HepG2 (cell line): ENCODE results near the gene TM2D3. TPM values are rescaled to one million over a fixed set of nuclear protein-coding genes. Genes with fewer than 3 reads are reported as not detected.

Experiments
- AGO1 ChIP-seq: fragments of 200-400 bp; formaldehyde crosslinking; IDR thresholded peaks from 2 replicates; pipeline ENCODE4 v1.6.1; 2017; ENCODE audit warnings: mild to moderate bottlenecking, low read depth, low read length, moderate library complexity; ENCODE audit not compliant: poor library complexity, severe bottlenecking
- CHCHD3 ChIP-seq: sonication (generic); formaldehyde crosslinking; IDR thresholded peaks from 2 replicates; pipeline ENCODE4 v1.8.0; 2022; ENCODE audit warnings: mild to moderate bottlenecking, missing genetic modification reagents, moderate library complexity
- ETV5 ChIP-seq: IDR thresholded peaks from 2 replicates; pipeline ENCODE4 v1.6.1; 2018; ENCODE audit warnings: missing biosample characterization, missing genetic modification reagents, inconsistent platforms, borderline replicate concordance
- JDP2 ChIP-seq: sonication (generic); formaldehyde crosslinking; IDR thresholded peaks from 2 replicates; pipeline ENCODE4 v1.8.1; 2022; ENCODE audit warnings: missing genetic modification reagents, borderline replicate concordance
- KDM3A ChIP-seq: IDR thresholded peaks from 2 replicates; pipeline ENCODE4 v1.6.1; 2018; ENCODE audit warnings: low read depth, missing compliant biosample characterization
- LCORL ChIP-seq, 2 experiments: fragments of 450-650 bp in 1 of 2; sonication (generic) in 1 of 2; formaldehyde crosslinking in 1 of 2; IDR thresholded peaks; 2 replicates each; pipeline versions ENCODE4 v1.5.0 to v1.6.1; 2017 to 2020; ENCODE audit warnings: antibody characterized with exemption in 1 of 2, missing genetic modification reagents in 1 of 2
- MYC ChIP-seq: sonication (generic); formaldehyde crosslinking; IDR thresholded peaks from 2 replicates; pipeline ENCODE4 v1.9.0; 2021; ENCODE audit warnings: missing genetic modification reagents, borderline replicate concordance
- NR3C1 ChIP-seq: sonication (generic); formaldehyde crosslinking; IDR thresholded peaks from 2 replicates; pipeline ENCODE4 v1.4.0; 2020; ENCODE audit warnings: missing genetic modification reagents
- PHB2 ChIP-seq: fragments of 450-650 bp; IDR thresholded peaks from 2 replicates; pipeline ENCODE4 v1.6.1; 2018; ENCODE audit not compliant: partially characterized antibody
- REXO4 ChIP-seq: sonication (generic); formaldehyde crosslinking; IDR thresholded peaks from 2 replicates; pipeline ENCODE4 v1.8.0; 2022; ENCODE audit warnings: missing genetic modification reagents, mild to moderate bottlenecking, borderline replicate concordance
- SCMH1 ChIP-seq: sonication (generic); formaldehyde crosslinking; IDR thresholded peaks from 2 replicates; pipeline ENCODE4 v1.9.0; 2021; ENCODE audit warnings: missing genetic modification reagents, mild to moderate bottlenecking, borderline replicate concordance
- SRF ChIP-seq: IDR thresholded peaks from 2 replicates; pipeline ENCODE4 v1.6.1; 2011; ENCODE audit warnings: mild to moderate bottlenecking, low read depth, low read length, moderate library complexity
- ZBTB1 ChIP-seq: sonication (generic); formaldehyde crosslinking; IDR thresholded peaks from 2 replicates; pipeline ENCODE4 v1.4.0; 2020; ENCODE audit warnings: missing genetic modification reagents, borderline replicate concordance
- ZBTB42 ChIP-seq: sonication (generic); formaldehyde crosslinking; IDR thresholded peaks from 2 replicates; pipeline ENCODE4 v1.5.0; 2020; ENCODE audit warnings: mild to moderate bottlenecking, missing genetic modification reagents
- ZNF17 ChIP-seq: sonication (generic); formaldehyde crosslinking; IDR thresholded peaks from 2 replicates; pipeline ENCODE4 v1.5.0; 2020; ENCODE audit warnings: mild to moderate bottlenecking, missing genetic modification reagents
- ZNF432 ChIP-seq: sonication (generic); formaldehyde crosslinking; IDR thresholded peaks from 2 replicates; pipeline ENCODE4 v1.5.0; 2020; ENCODE audit warnings: missing genetic modification reagents, mild to moderate bottlenecking, borderline replicate concordance
- ZNF510 ChIP-seq: sonication (generic); formaldehyde crosslinking; IDR thresholded peaks from 2 replicates; pipeline ENCODE4 v1.4.0; 2020; ENCODE audit warnings: low read depth, mild to moderate bottlenecking, missing genetic modification reagents
- ZNF562 ChIP-seq: sonication (generic); formaldehyde crosslinking; IDR thresholded peaks from 2 replicates; pipeline ENCODE4 v1.8.0; 2022; ENCODE audit warnings: missing genetic modification reagents, borderline replicate concordance
- ZZZ3 ChIP-seq: sonication (generic); formaldehyde crosslinking; IDR thresholded peaks from 2 replicates; pipeline ENCODE4 v1.4.0; 2020; ENCODE audit warnings: missing genetic modification reagents, mild to moderate bottlenecking, borderline replicate concordance
- polyA plus RNA-seq, 8 experiments: library from polyadenylated mRNA; depleted of rRNA in 3 of 8; stranded (reverse) in 7 of 8; unstranded in 1 of 8; fragments of >200 nt; fragmentation: Illumina TruSeq in 4 of 8; extraction: Trizol in 4 of 8; gene quantifications; 2 replicates each; pipeline versions ENCODE4 v1.2.1 to v1.2.3, GENCODE V29; 2011 to 2016; ENCODE audit warnings: low read depth in 4 of 8, missing spikeins in 1 of 8, mixed read lengths in 1 of 8; ENCODE audit not compliant: insufficient read depth in 1 of 8
- total RNA-seq, 5 experiments: library from RNA; depleted of rRNA; stranded (reverse); fragments of >200 nt; fragmentation: Illumina TruSeq; extraction: Trizol; gene quantifications; 2 replicates each; pipeline ENCODE4 v1.2.3, GENCODE V29; 2016; ENCODE audit warnings: low read depth in 1 of 5
- TF ChIP-seq, protein P1 (sequence below): fragments of 450-650 bp; IDR thresholded peaks from 2 replicates; pipeline ENCODE4 v1.6.1; 2016
- TF ChIP-seq, protein P2 (sequence below): sonication (generic); formaldehyde crosslinking; IDR thresholded peaks from 2 replicates; pipeline ENCODE4 v1.4.0; 2020; ENCODE audit warnings: mild to moderate bottlenecking, missing genetic modification reagents
- TF ChIP-seq, protein P3 (sequence below): sonication (generic); formaldehyde crosslinking; IDR thresholded peaks from 2 replicates; pipeline ENCODE4 v1.4.0; 2020; ENCODE audit warnings: missing genetic modification reagents, borderline replicate concordance
- TF ChIP-seq, protein P4 (sequence below): sonication (generic); formaldehyde crosslinking; IDR thresholded peaks from 2 replicates; pipeline ENCODE4 v1.4.0; 2020; ENCODE audit warnings: mild to moderate bottlenecking, missing genetic modification reagents

TM2D3 gene
- total and polyA plus RNA-seq, 2 of the 13 experiments (the other 11 are each of a cell fraction or from before 2014, with no cell fraction given): 31.1 to 72.7 TPM

DNA sequence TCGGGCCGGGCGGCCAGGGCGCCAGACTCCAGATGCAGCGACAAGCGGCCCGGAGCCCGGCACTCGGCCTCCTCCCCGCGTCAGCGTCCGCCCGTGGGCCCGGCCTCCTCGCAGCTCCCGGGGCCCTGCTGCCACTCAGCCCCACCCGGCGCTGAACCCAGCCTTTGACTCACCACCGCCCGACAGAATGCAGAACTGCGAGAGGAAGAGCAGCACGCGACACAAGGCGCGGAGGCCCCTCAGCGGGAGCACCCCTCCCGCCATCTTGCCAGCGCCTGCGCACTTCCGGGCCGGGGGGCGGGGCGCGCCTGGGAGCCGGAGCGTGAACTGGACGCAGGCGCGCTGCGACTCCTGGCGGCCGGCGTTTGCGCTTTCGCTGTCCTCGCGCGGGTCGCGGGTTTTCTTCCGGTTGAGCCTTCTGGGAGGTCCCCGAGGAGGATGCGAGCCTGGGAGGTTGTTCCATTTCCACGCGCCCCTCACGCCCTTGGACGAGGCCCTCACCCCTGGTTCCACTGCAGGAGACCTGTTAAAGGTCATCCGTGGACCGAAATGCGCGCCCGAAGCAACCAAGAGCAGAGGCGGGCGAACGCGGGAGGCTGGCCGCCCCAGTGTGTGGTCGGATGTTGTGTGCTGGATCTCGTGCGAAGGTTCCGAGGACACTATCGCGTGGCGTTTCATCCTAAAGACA lies at the start of gene TM2D3 (continued):
- TF ChIP-seq, protein P1, sequence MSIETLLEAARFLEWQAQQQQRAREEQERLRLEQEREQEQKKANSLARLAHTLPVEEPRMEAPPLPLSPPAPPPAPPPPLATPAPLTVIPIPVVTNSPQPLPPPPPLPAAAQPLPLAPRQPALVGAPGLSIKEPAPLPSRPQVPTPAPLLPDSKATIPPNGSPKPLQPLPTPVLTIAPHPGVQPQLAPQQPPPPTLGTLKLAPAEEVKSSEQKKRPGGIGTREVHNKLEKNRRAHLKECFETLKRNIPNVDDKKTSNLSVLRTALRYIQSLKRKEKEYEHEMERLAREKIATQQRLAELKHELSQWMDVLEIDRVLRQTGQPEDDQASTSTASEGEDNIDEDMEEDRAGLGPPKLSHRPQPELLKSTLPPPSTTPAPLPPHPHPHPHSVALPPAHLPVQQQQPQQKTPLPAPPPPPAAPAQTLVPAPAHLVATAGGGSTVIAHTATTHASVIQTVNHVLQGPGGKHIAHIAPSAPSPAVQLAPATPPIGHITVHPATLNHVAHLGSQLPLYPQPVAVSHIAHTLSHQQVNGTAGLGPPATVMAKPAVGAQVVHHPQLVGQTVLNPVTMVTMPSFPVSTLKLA: peak; percentile 56
- no peak for TF ChIP-seq ZBTB1 (CRISPR knock-in tag)
- TF ChIP-seq ZBTB42 (CRISPR knock-in tag): peak; percentile 65; the same call in 1 of the 2 replicates
- TF ChIP-seq ZNF510 (CRISPR knock-in tag): 0 out of 2 replicates have a peak, but pooled peaks have one; percentile 36
- peak; percentile 69; the same call in 1 of the 2 replicates for TF ChIP-seq KDM3A (CRISPR knock-in tag)
- peak; percentile 96 for TF ChIP-seq MYC
- peak; percentile 60 for TF ChIP-seq AGO1
- no peak; the same call in 1 of the 2 replicates for TF ChIP-seq REXO4 (CRISPR knock-in tag)
- no peak for TF ChIP-seq ZNF562 (CRISPR knock-in tag)
- no peak for TF ChIP-seq NR3C1 (CRISPR knock-in tag)
- TF ChIP-seq ETV5 (CRISPR knock-in tag): peak; percentile 93
- TF ChIP-seq, protein P2, sequence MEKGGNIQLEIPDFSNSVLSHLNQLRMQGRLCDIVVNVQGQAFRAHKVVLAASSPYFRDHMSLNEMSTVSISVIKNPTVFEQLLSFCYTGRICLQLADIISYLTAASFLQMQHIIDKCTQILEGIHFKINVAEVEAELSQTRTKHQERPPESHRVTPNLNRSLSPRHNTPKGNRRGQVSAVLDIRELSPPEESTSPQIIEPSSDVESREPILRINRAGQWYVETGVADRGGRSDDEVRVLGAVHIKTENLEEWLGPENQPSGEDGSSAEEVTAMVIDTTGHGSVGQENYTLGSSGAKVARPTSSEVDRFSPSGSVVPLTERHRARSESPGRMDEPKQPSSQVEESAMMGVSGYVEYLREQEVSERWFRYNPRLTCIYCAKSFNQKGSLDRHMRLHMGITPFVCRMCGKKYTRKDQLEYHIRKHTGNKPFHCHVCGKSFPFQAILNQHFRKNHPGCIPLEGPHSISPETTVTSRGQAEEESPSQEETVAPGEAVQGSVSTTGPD: no peak
- no peak for TF ChIP-seq ZNF432 (CRISPR knock-in tag)
- no peak for TF ChIP-seq JDP2 (CRISPR knock-in tag)
- no peak for TF ChIP-seq PHB2
- TF ChIP-seq CHCHD3 (CRISPR knock-in tag): peak; percentile 55; the same call in 1 of the 2 replicates
- TF ChIP-seq, protein P3, sequence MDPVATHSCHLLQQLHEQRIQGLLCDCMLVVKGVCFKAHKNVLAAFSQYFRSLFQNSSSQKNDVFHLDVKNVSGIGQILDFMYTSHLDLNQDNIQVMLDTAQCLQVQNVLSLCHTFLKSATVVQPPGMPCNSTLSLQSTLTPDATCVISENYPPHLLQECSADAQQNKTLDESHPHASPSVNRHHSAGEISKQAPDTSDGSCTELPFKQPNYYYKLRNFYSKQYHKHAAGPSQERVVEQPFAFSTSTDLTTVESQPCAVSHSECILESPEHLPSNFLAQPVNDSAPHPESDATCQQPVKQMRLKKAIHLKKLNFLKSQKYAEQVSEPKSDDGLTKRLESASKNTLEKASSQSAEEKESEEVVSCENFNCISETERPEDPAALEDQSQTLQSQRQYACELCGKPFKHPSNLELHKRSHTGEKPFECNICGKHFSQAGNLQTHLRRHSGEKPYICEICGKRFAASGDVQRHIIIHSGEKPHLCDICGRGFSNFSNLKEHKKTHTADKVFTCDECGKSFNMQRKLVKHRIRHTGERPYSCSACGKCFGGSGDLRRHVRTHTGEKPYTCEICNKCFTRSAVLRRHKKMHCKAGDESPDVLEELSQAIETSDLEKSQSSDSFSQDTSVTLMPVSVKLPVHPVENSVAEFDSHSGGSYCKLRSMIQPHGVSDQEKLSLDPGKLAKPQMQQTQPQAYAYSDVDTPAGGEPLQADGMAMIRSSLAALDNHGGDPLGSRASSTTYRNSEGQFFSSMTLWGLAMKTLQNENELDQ: no peak
- TF ChIP-seq, protein P4, sequence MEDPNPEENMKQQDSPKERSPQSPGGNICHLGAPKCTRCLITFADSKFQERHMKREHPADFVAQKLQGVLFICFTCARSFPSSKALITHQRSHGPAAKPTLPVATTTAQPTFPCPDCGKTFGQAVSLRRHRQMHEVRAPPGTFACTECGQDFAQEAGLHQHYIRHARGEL (CRISPR knock-in tag): peak; percentile 39; the same call in 1 of the 2 replicates
- no peak for TF ChIP-seq SRF
- no peak for TF ChIP-seq SCMH1 (CRISPR knock-in tag)
- TF ChIP-seq LCORL (IDR thresholded peaks at IDR 0.05): no peak
- TF ChIP-seq LCORL (CRISPR knock-in tag; IDR thresholded peaks at IDR 0.05): peak; percentile 40; the same call in 1 of the 2 replicates
- no peak for TF ChIP-seq ZNF17 (CRISPR knock-in tag)
- TF ChIP-seq ZZZ3 (CRISPR knock-in tag): peak; percentile 14; the same call in 1 of the 2 replicates
